Measurements from ENCODE around the gene TTLL10. TPM values are rescaled to one million over a fixed set of nuclear protein-coding genes. Genes with fewer than 3 reads are reported as not detected.
"Not testable (repeated sequence)": the region's sequence is repeated elsewhere in the genome, so short reads cannot be mapped to it uniquely, and the experiment has no call there.

Gene TTLL10
- total RNA-seq, 4 donors from 2014 or later = 0.23 TPM; not detected in 3

DNA sequence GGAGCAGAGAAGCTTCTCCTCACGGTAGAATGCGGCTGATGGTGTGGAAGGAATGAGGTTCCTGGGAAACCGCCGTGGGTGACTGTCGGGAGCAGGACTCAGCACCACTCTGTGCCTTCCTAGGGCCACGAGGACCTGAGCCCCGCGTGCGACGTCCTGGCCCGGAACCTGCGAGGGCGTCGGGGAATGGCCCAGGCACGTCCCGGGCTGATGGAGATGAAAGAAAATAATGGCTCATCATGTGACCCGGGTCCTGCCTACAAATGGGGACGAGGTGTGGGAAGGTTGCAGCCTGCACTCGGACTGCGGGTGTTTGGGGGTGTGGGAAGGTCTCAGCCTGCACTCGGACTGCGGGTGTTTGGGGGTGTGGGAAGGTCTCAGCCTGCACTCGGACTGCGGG lies 25.1 kb upstream of the TTLL10 start:
- ATAC-seq = no peak
- TF ChIP-seq, protein P1, sequence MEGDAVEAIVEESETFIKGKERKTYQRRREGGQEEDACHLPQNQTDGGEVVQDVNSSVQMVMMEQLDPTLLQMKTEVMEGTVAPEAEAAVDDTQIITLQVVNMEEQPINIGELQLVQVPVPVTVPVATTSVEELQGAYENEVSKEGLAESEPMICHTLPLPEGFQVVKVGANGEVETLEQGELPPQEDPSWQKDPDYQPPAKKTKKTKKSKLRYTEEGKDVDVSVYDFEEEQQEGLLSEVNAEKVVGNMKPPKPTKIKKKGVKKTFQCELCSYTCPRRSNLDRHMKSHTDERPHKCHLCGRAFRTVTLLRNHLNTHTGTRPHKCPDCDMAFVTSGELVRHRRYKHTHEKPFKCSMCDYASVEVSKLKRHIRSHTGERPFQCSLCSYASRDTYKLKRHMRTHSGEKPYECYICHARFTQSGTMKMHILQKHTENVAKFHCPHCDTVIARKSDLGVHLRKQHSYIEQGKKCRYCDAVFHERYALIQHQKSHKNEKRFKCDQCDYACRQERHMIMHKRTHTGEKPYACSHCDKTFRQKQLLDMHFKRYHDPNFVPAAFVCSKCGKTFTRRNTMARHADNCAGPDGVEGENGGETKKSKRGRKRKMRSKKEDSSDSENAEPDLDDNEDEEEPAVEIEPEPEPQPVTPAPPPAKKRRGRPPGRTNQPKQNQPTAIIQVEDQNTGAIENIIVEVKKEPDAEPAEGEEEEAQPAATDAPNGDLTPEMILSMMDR (IDR thresholded peaks at IDR 0.05) = no peak
- TF ChIP-seq POLR2A (IDR thresholded peaks at IDR 0.05) (no peak), POLR2AphosphoS5 (IDR thresholded peaks at IDR 0.05) (no peak), EP300 (IDR thresholded peaks at IDR 0.05) (no peak)
- Histone ChIP-seq H3K4me3 (no peak overlapping the region), H3K36me3 (no peaks in the 10 kb centered on the region), H3K27me3 (peaks cover 47% of the 10 kb centered on the region), H3K27ac (no peak overlapping the region), H3K9me3 (no peaks in the 10 kb centered on the region), H3K4me1 (no peaks in the 10 kb centered on the region)
- WGBS, 2 donors (ENCODE audit: low coverage in 1 of 2) = 60 to 83% methylated on average over 2 to 13 of the region's 24 CpGs

DNA sequence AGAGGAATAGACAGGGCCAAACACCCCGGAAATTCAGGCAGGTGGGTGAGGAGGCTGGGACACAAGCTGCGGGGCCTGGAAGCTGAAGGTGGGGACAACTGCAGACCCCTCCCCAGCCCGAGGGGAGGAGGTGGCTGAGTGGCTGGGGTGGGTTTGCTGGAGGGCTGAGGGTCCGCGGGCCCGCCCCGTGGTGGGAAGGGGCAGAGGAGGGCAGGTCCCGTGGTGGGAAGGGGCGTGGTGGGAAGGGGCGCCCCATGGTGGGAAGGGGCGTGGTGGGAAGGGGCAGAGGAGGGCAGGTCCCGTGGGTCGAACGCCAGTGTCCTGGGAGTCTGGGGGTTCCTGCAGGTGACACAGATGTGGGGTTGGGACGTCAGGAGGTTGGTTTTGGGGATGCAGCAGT lies 24.3 kb upstream of the TTLL10 start:
- no peaks in the 10 kb centered on the region for H3K9me3 ChIP-seq

GRCh38 chr1:1150100-1150499 lies 23.6 kb upstream of the TTLL10 start:
- no peak for ATAC-seq
- TF ChIP-seq POLR2A (IDR thresholded peaks at IDR 0.05) (no peak), EP300 (IDR thresholded peaks at IDR 0.05) (no peak), POLR2AphosphoS5 (IDR thresholded peaks at IDR 0.05) (no peak)
- TF ChIP-seq, protein P1 (IDR thresholded peaks at IDR 0.05) = no peak

More for the DNA sequence above, 24.3 kb upstream of the TTLL10 start:
- 68% methylated on average over 4 of the region's 15 CpGs; no CpG with 5 or more reads in 1 of the 2 donors for WGBS, 2 donors (ENCODE audit: low coverage in 1 of 2)
- H3K27ac ChIP-seq = no peak overlapping the region
- no peaks in the 10 kb centered on the region for H3K36me3 ChIP-seq
- no peak for ATAC-seq
- TF ChIP-seq POLR2A (IDR thresholded peaks at IDR 0.05) (no peak), EP300 (IDR thresholded peaks at IDR 0.05) (no peak), POLR2AphosphoS5 (IDR thresholded peaks at IDR 0.05) (no peak)
- TF ChIP-seq, protein P1 (IDR thresholded peaks at IDR 0.05) = no peak
- H3K4me1 ChIP-seq = no peaks in the 10 kb centered on the region
- H3K4me3 ChIP-seq = no peak overlapping the region
- peaks cover 40% of the 10 kb centered on the region for H3K27me3 ChIP-seq

DNA sequence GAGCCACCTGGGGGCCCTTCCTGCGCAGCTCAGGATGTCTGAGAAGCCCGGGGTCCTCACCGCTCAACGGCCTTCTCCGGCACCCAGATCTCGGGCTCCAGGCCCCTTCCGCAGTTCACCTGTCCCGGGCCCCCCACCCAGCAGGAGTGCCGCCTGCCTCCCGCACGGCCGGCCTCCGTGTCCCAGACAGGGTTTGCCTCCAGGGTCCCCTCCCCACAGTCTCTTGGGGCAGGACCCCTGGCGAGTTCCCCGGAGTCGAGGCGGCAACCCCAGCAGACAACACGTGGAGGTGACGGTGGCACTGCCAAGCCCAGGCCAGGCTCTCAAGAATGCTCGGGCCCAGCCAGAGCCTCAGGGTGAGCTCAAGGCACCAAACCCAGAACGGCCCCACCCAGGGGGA lies 22.4 kb upstream of the TTLL10 start:
- 100% methylated on average over 1 of the region's 21 CpGs; no CpG with 5 or more reads in 1 of the 2 donors for WGBS, 2 donors (ENCODE audit: low coverage in 1 of 2)
- Histone ChIP-seq H3K27ac (no peak overlapping the region), H3K27me3 (peaks cover 21% of the 10 kb centered on the region), H3K4me3 (no peak overlapping the region), H3K9me3 (no peaks in the 10 kb centered on the region), H3K36me3 (no peaks in the 10 kb centered on the region), H3K4me1 (no peaks in the 10 kb centered on the region)
- TF ChIP-seq, protein P1 (IDR thresholded peaks at IDR 0.05) = no peak
- TF ChIP-seq POLR2AphosphoS5 (IDR thresholded peaks at IDR 0.05) (no peak), POLR2A (IDR thresholded peaks at IDR 0.05) (no peak), EP300 (IDR thresholded peaks at IDR 0.05) (no peak)
- no peak for ATAC-seq

More at GRCh38 chr1:1150100-1150499, 23.6 kb upstream of the TTLL10 start:
- Histone ChIP-seq H3K4me3 (no peak overlapping the region), H3K4me1 (no peaks in the 10 kb centered on the region), H3K27ac (no peak overlapping the region), H3K36me3 (no peaks in the 10 kb centered on the region), H3K9me3 (no peaks in the 10 kb centered on the region), H3K27me3 (peaks cover 33% of the 10 kb centered on the region)
- WGBS, 2 donors (ENCODE audit: low coverage in 1 of 2) = no CpG with 5 or more reads among the region's 12 CpGs

DNA sequence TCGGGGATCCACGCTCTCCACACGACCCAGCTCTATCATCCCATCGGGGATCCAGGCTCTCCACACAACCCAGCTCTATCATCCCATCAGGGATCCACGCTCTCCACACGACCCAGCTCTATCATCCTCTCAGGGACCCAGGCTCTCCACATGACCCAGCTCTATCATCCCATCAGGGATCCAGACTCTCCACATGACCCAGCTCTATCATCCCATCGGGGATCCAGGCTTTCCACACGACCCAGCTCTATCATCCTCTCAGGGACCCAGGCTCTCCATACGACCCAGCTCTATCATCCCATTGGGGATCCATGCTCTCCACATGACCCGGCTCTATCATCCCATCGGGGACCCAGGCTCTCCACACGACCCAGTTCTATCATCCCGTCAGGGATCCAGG lies 21.2 kb upstream of the TTLL10 start:
- H3K36me3 ChIP-seq, ATAC-seq, H3K27me3 ChIP-seq, H3K27ac ChIP-seq, H3K4me1 ChIP-seq, H3K4me3 ChIP-seq, H3K9me3 ChIP-seq: not testable (repeated sequence)
- 84 to 90% methylated on average over 8 to 12 of the region's 13 CpGs for WGBS, 2 donors (ENCODE audit: low coverage in 1 of 2)

DNA sequence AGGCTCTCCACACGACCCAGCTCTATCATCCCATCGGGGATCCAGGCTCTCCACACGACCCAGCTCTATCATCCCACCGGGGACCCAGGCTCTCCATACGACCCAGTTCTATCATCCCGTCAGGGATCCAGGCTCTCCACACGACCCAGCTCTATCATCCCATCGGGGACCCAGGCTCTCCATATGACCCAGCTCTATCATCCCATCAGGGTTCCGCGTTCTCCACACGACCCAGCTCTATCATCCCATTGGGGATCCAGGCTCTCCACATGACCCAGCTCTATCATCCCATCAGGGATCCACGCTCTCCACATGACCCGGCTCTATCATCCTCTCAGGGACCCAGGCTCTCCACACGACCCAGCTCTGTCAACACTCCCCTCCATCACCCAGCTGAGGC lies 20.5 kb upstream of the TTLL10 start:
- 81 to 88% methylated on average over 11 to 13 of the region's 14 CpGs for WGBS, 2 donors (ENCODE audit: low coverage in 1 of 2)
- H3K27me3 ChIP-seq, H3K4me1 ChIP-seq, H3K9me3 ChIP-seq, ATAC-seq, H3K36me3 ChIP-seq, H3K27ac ChIP-seq, H3K4me3 ChIP-seq: not testable (repeated sequence)

Data from gastroesophageal sphincter (tissue), 4 donors.